GM06990 (cell line): ENCODE data around the gene REXO1.

ENCODE experiments used
- DNase-seq: peaks from one replicate; pipeline ENCODE4 v3.0.0-alpha.2; 2011; ENCODE audit not compliant: insufficient read length; ENCODE audit errors: extremely low read depth
- H3K27me3 ChIP-seq: replicated peaks from 2 replicates; pipeline ENCODE4 v1.6.0; 2011; ENCODE audit warnings: low read length; ENCODE audit not compliant: control insufficient read depth, insufficient read depth
- H3K36me3 ChIP-seq: 2 replicates; pipeline ENCODE4 v1.5.1; 2011; ENCODE audit warnings: low read length; ENCODE audit not compliant: control insufficient read depth, insufficient read depth
- H3K4me3 ChIP-seq: replicated peaks from 2 replicates; pipeline ENCODE4 v1.5.1; 2011; ENCODE audit warnings: low read depth, mild to moderate bottlenecking, control low read depth, low read length
- TF ChIP-seq, protein P1 (sequence below): IDR thresholded peaks from 2 replicates; pipeline ENCODE4 v1.5.1; 2011; ENCODE audit warnings: low read length, control low read depth, mild to moderate bottlenecking, inconsistent platforms; ENCODE audit not compliant: insufficient read depth, poor library complexity, severe bottlenecking

The REXO1 gene

DNA sequence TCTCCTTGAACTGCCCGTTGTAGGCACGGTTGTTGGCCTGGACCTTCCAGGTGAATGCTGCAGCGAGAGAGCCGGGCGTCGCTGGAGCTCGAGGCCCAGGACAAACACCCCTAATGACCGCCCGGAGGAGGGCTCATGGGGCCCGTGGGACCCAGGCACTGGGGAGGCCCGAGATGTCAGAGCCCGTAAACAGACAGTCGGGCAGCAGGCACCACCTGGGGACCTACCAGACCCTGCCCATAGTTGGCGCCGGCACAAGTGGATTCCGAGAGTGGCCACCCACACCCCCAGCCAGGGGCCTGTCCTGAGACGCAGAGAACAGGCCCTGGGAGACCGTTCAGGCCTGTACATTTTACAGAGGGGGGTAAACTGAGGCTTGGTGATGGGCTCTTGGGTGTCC is 38.6 kb downstream of the REXO1 start:
- no peak for DNase-seq
- H3K36me3 ChIP-seq, result no peaks in the 10 kb centered on the region
- H3K4me3 ChIP-seq, result no peak overlapping the region
- TF ChIP-seq, protein P1, sequence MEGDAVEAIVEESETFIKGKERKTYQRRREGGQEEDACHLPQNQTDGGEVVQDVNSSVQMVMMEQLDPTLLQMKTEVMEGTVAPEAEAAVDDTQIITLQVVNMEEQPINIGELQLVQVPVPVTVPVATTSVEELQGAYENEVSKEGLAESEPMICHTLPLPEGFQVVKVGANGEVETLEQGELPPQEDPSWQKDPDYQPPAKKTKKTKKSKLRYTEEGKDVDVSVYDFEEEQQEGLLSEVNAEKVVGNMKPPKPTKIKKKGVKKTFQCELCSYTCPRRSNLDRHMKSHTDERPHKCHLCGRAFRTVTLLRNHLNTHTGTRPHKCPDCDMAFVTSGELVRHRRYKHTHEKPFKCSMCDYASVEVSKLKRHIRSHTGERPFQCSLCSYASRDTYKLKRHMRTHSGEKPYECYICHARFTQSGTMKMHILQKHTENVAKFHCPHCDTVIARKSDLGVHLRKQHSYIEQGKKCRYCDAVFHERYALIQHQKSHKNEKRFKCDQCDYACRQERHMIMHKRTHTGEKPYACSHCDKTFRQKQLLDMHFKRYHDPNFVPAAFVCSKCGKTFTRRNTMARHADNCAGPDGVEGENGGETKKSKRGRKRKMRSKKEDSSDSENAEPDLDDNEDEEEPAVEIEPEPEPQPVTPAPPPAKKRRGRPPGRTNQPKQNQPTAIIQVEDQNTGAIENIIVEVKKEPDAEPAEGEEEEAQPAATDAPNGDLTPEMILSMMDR, result no peak
- no peaks in the 10 kb centered on the region; the same call in 1 of the 2 replicates for H3K27me3 ChIP-seq

- no peaks in the 10 kb centered on the region for H3K36me3 ChIP-seq
- H3K27me3 ChIP-seq, result no peaks in the 10 kb centered on the region; the same call in 1 of the 2 replicates
- H3K4me3 ChIP-seq, result no peak overlapping the region
- DNase-seq, result no peak
- TF ChIP-seq, protein P1, result no peak
Measured at GRCh38 chr19:1808395-1808731, 39.9 kb downstream of the REXO1 start.

- Histone ChIP-seq H3K4me3 (no peak overlapping the region), H3K27me3 (no peaks in the 10 kb centered on the region; the same call in 1 of the 2 replicates), H3K36me3 (no peaks in the 10 kb centered on the region)
- no peak for DNase-seq
- TF ChIP-seq, protein P1, result no peak
Measured at GRCh38 chr19:1807695-1808394, 40.4 kb downstream of the REXO1 start.

DNA sequence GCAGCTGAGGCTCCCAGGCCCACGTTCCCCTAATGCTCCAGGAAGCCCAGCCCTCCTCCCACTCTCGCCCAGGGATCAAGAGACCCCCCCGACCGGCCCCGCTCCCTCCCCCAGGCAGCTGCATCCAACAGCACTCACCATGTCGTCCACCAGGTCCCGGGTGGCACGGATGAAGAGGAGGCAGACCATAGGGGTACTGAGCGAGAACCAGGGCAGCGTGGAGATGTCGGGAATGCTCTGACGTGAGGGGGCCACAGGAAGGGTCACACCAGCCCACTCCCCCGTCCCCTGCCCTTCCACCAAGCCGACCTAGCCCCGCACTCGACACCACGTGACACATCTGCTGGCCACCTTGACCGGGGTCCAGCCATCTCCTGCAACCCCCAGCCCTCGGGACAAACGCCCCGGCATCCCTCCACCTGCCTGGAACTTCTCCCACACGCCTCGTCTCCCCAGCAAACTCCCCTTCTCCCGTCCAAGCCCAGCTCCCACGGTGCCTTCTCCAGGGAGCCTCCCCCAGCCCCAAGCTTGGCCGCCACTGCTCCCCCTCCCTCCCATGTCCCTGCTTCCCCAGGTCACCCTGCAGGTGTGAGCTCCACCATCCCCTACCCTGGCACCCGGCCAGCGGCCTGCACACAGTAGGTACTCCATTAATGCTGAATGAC is 41.1 kb downstream of the REXO1 start:
- TF ChIP-seq, protein P1, result no peak

DNA sequence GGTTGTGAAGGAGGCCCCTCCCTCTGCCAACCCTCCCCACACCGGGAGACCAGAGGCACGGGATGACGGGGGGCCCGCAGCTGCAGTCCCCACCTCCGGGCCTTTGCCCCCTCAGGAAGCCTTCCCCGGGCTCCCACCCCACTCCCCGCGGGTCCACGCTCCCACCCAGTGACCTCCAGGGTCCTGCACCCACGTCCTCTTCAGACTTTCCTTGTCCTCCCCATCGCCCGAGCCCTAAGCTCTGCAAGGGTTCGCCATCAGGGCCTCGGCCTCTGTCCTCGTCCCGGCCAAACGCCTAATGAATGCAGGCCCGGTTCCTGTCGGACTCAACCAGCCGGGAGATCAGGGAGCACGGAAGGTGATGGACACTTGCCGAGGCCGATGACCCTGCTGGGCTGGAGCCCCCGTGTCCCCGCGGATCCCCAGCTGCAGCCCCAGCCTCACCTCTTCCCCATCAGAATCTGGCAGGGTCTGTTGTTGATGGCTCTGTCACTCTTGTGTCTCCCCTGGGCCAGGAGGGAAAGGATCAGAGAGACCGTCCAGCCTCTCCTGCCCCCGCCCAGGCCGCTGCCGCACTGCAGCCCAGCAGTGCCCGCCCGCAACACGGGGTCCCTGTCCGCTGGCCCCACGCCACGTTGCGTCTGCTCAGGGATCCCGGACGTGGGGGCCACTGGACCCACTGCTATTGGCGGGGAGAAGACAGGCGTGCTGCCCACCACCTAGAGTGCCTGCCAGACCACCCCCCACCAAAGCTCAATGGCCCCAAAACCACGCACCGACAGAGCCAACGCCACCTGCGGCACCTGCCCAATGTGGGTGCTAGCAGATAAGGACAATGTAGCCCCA is 41.9 kb downstream of the REXO1 start:
- TF ChIP-seq, protein P1, result no peak
- DNase-seq, result no peak
- no peaks in the 10 kb centered on the region for H3K27me3 ChIP-seq
- no peak overlapping the region for H3K4me3 ChIP-seq
- no peaks in the 10 kb centered on the region for H3K36me3 ChIP-seq

More for the DNA sequence above, 41.1 kb downstream of the REXO1 start:
- no peaks in the 10 kb centered on the region; the same call in 1 of the 2 replicates for H3K27me3 ChIP-seq
- H3K4me3 ChIP-seq, result no peak overlapping the region
- DNase-seq, result no peak
- no peaks in the 10 kb centered on the region for H3K36me3 ChIP-seq
